Chondrocyte (in vitro differentiated cells): Measurements from ENCODE around the gene HECW1. TPM values are rescaled to one million over a fixed set of nuclear protein-coding genes. Genes with fewer than 3 reads are reported as not detected.

ENCODE experiments used
- DNase-seq: peaks from one replicate; pipeline ENCODE4 v3.0.0; 2021; ENCODE audit warnings: mixed read lengths, low spot score
- H3K27ac Mint-ChIP-seq: one replicate; pipeline ENCODE4 v1.8.0; 2021; ENCODE audit warnings: mild to moderate bottlenecking, moderate library complexity, mixed read lengths; ENCODE audit not compliant: unreplicated experiment
- H3K27me3 Mint-ChIP-seq: 2 replicates; pipeline ENCODE4 v1.8.0; 2021; ENCODE audit warnings: low read depth, mixed read lengths
- H3K36me3 Mint-ChIP-seq: 2 replicates; pipeline ENCODE4 v1.8.0; 2021; ENCODE audit warnings: low read depth, mixed read lengths
- H3K4me1 Mint-ChIP-seq: 2 replicates; pipeline ENCODE4 v1.8.0; 2021; ENCODE audit warnings: low read depth, mild to moderate bottlenecking, mixed read lengths
- H3K4me3 Mint-ChIP-seq: one replicate; pipeline ENCODE4 v1.8.0; 2021; ENCODE audit warnings: mild to moderate bottlenecking, moderate library complexity, mixed read lengths; ENCODE audit not compliant: unreplicated experiment
- H3K9me3 Mint-ChIP-seq: 2 replicates; pipeline ENCODE4 v1.8.0; 2021; ENCODE audit warnings: low read depth, mixed read lengths
- CTCF ChIP-seq: fragments of 200-600 bp; sonication (generic); IDR thresholded peaks from 2 replicates; pipeline ENCODE4 v1.5.0; 2021; ENCODE audit warnings: antibody characterized with exemption, mild to moderate bottlenecking, moderate library complexity
- total RNA-seq: library from RNA; stranded (reverse); gene quantifications from 3 replicates; pipeline ENCODE4 v1.2.1, GENCODE V29; 2021

Gene HECW1
- total RNA-seq, 1 donor from 2014 or later, result 1.9 TPM

- peaks cover under 1% of the 10 kb centered on the region for H3K9me3 Mint-ChIP-seq
- H3K27me3 Mint-ChIP-seq, result peaks cover 8% of the 10 kb centered on the region
- TF ChIP-seq CTCF, result no peak
- peaks cover 2% of the 10 kb centered on the region for H3K36me3 Mint-ChIP-seq
- DNase-seq, result no peak
- H3K27ac Mint-ChIP-seq, result no peak overlapping the region
- H3K4me1 Mint-ChIP-seq, result peaks cover 11% of the 10 kb centered on the region
- no peak overlapping the region for H3K4me3 Mint-ChIP-seq
Observed at GRCh38 chr7:43552122-43552521, 439.7 kb downstream of the HECW1 start.

- DNase-seq, result no peak
- no peak for TF ChIP-seq CTCF
- Mint-ChIP-seq H3K4me1 (peaks cover 11% of the 10 kb centered on the region), H3K27me3 (peaks cover 11% of the 10 kb centered on the region), H3K27ac (no peak overlapping the region), H3K36me3 (peaks cover 2% of the 10 kb centered on the region), H3K9me3 (no peaks in the 10 kb centered on the region), H3K4me3 (no peak overlapping the region)
Observed at GRCh38 chr7:43553999-43554398, 441.6 kb downstream of the HECW1 start.

GRCh38 chr7:43554423-43554822 is 442.0 kb downstream of the HECW1 start:
- Mint-ChIP-seq H3K9me3 (no peaks in the 10 kb centered on the region), H3K36me3 (peaks cover 2% of the 10 kb centered on the region), H3K27ac (no peak overlapping the region), H3K4me3 (no peak overlapping the region), H3K27me3 (peaks cover 11% of the 10 kb centered on the region), H3K4me1 (peaks cover 11% of the 10 kb centered on the region)
- no peak for TF ChIP-seq CTCF
- no peak for DNase-seq

DNA sequence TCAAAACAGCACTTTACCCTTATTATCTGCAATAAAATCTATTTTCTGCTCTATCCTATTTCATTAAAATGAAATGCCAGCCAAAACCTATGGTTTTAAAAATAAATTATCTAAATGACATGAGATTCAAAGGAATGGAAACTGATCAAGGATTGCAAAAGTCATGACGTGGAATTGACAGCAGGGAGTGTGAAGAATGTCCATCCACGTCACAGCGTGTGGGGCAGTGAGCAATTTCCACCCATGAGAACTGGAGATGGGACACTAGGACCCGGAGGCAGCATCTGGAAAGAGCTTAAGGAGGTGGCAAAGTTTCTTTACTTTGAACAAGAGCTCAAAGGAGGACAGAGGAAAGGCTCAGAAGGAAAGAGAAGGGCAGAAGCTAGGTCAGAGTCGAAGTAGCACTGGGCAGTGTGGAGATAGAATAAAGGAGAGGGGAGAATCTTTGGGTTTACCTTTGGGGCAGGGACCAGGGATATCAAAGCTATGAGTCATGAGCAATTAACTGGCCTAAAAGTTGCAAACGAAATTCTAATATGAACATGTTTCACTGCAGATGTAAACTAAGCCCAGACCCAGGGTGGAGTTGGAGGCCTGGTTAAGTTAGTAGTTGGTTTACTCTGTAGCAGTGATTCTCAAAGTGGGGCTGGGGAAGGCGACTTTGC is 445.5 kb downstream of the HECW1 start:
- no peaks in the 10 kb centered on the region for H3K9me3 Mint-ChIP-seq
- H3K36me3 Mint-ChIP-seq, result no peaks in the 10 kb centered on the region
- H3K27ac Mint-ChIP-seq, result no peak overlapping the region
- peaks cover 11% of the 10 kb centered on the region for H3K4me1 Mint-ChIP-seq
- no peak for DNase-seq
- TF ChIP-seq CTCF, result no peak
- peaks cover 11% of the 10 kb centered on the region for H3K27me3 Mint-ChIP-seq
- H3K4me3 Mint-ChIP-seq, result no peak overlapping the region

GRCh38 chr7:43559171-43559945 is 446.9 kb downstream of the HECW1 start:
- Mint-ChIP-seq H3K27ac (no peak overlapping the region), H3K9me3 (no peaks in the 10 kb centered on the region), H3K4me3 (no peak overlapping the region)

More at GRCh38 chr7:43559171-43559945, 446.9 kb downstream of the HECW1 start:
- no peak for DNase-seq
- H3K27me3 Mint-ChIP-seq, result peaks cover 11% of the 10 kb centered on the region
- TF ChIP-seq CTCF, result no peak
- H3K36me3 Mint-ChIP-seq, result no peaks in the 10 kb centered on the region
- H3K4me1 Mint-ChIP-seq, result peaks cover 2% of the 10 kb centered on the region
